ENCODE data around the gene KDM5B. TPM values are rescaled to one million over a fixed set of nuclear protein-coding genes. Genes with fewer than 3 reads are reported as not detected.
A peak's percentile ranks its signal among the peaks of the same experiment; 100 is the strongest.

Gene KDM5B
- total RNA-seq, 1 donor from 2014 or later, result 316 TPM

- peak overlapping the region; percentile 54 for H3K27ac Mint-ChIP-seq
- H3K27me3 Mint-ChIP-seq, result peaks cover 18% of the 10 kb centered on the region
- no peak for TF ChIP-seq CTCF (IDR thresholded peaks at IDR 0.05; ENCODE audit: unreplicated experiment)
- H3K36me3 Mint-ChIP-seq (ENCODE audit: insufficient read depth), result no peaks in the 10 kb centered on the region
- H3K4me3 Mint-ChIP-seq (ENCODE audit: low read depth), result peak overlapping the region; percentile 92
- DNase-seq (ENCODE audit: low spot score, unreplicated experiment), result no peak
- no peaks in the 10 kb centered on the region for H3K9me3 Mint-ChIP-seq (ENCODE audit: low read depth)
- peaks cover 19% of the 10 kb centered on the region for H3K4me1 Mint-ChIP-seq (ENCODE audit: low read depth)
Measured at GRCh38 chr1:202809597-202810159, 1.5 kb upstream of the KDM5B start.

GRCh38 chr1:202807451-202807925 lies 733 bp downstream of the KDM5B start:
- TF ChIP-seq CTCF (IDR thresholded peaks at IDR 0.05; ENCODE audit: unreplicated experiment), result no peak

GRCh38 chr1:202806845-202807450 lies 1.3 kb downstream of the KDM5B start:
- TF ChIP-seq CTCF (IDR thresholded peaks at IDR 0.05; ENCODE audit: unreplicated experiment), result no peak
- DNase-seq (ENCODE audit: low spot score, unreplicated experiment), result no peak
- Mint-ChIP-seq H3K4me3 (ENCODE audit: low read depth) (peak overlapping the region; percentile 92), H3K27ac (peak overlapping the region; percentile 95), H3K27me3 (peaks cover 8% of the 10 kb centered on the region), H3K36me3 (ENCODE audit: insufficient read depth) (no peaks in the 10 kb centered on the region), H3K9me3 (ENCODE audit: low read depth) (no peaks in the 10 kb centered on the region), H3K4me1 (ENCODE audit: low read depth) (peaks cover 29% of the 10 kb centered on the region)

More at GRCh38 chr1:202807451-202807925, 733 bp downstream of the KDM5B start:
- Mint-ChIP-seq H3K9me3 (ENCODE audit: low read depth) (no peaks in the 10 kb centered on the region), H3K27me3 (peaks cover 11% of the 10 kb centered on the region), H3K36me3 (ENCODE audit: insufficient read depth) (no peaks in the 10 kb centered on the region), H3K4me3 (ENCODE audit: low read depth) (peak overlapping the region; percentile 92), H3K4me1 (ENCODE audit: low read depth) (peaks cover 28% of the 10 kb centered on the region), H3K27ac (peak overlapping the region; percentile 88)
- DNase-seq (ENCODE audit: low spot score, unreplicated experiment), result peak; percentile 26

- Mint-ChIP-seq H3K36me3 (ENCODE audit: insufficient read depth) (no peaks in the 10 kb centered on the region), H3K9me3 (ENCODE audit: low read depth) (no peaks in the 10 kb centered on the region), H3K27me3 (peaks cover 4% of the 10 kb centered on the region), H3K4me3 (ENCODE audit: low read depth) (peak overlapping the region; percentile 92), H3K4me1 (ENCODE audit: low read depth) (peaks cover 26% of the 10 kb centered on the region), H3K27ac (peak overlapping the region; percentile 95)
- no peak for TF ChIP-seq CTCF (IDR thresholded peaks at IDR 0.05; ENCODE audit: unreplicated experiment)
- no peak for DNase-seq (ENCODE audit: low spot score, unreplicated experiment)
Measured at GRCh38 chr1:202805886-202806844, 2.1 kb downstream of the KDM5B start.

GRCh38 chr1:202804126-202804525 lies 4.1 kb downstream of the KDM5B start:
- Mint-ChIP-seq H3K9me3 (ENCODE audit: low read depth) (no peaks in the 10 kb centered on the region), H3K36me3 (ENCODE audit: insufficient read depth) (peaks cover 7% of the 10 kb centered on the region), H3K27ac (peak overlapping the region; percentile 78), H3K4me1 (ENCODE audit: low read depth) (peaks cover 24% of the 10 kb centered on the region), H3K27me3 (peaks cover 3% of the 10 kb centered on the region), H3K4me3 (ENCODE audit: low read depth) (peak overlapping the region; percentile 52)
- no peak for TF ChIP-seq CTCF (IDR thresholded peaks at IDR 0.05; ENCODE audit: unreplicated experiment)
- no peak for DNase-seq (ENCODE audit: low spot score, unreplicated experiment)
